Naive thymus-derived CD8-positive, alpha-beta T cell (primary cell): ENCODE data around the gene ASPSCR1. TPM values are rescaled to one million over a fixed set of nuclear protein-coding genes. Genes with fewer than 3 reads are reported as not detected.

ENCODE experiments used
- ATAC-seq, 2 donors: fragments of 150-1000 bp; cut with Tn5 transposase in 1 of 2; sonication (Bioruptor Pico), chemical (Tn5 transposase) in 1 of 2; 1 replicate in 1 of 2; 2 replicates in 1 of 2; pipeline ENCODE4 v1.10.0; 2021; ENCODE audit warnings: mild to moderate bottlenecking in 2 of 2, moderate library complexity in 2 of 2
- POLR2A ChIA-PET: fragments of 350-600 bp; sonication (Branson Sonifier 250); formaldehyde crosslinking; loops from one replicate; lab custom pipeline; 2021; ENCODE audit warnings: antibody characterized with exemption; lab: Charles Lee
- DNase-seq, 10 donors: peaks; one replicate each; pipeline versions ENCODE4 v3.0.0 to v3.0.0-alpha.2; 2020 to 2022
- H3K27ac Mint-ChIP-seq, 10 donors: one replicate each; pipeline ENCODE4 v1.8.0; 2020 to 2022; ENCODE audit warnings: mild to moderate bottlenecking in 10 of 10, mixed read lengths in 10 of 10, moderate library complexity in 4 of 10, inconsistent platforms in 1 of 10
- H3K27me3 Mint-ChIP-seq, 5 donors: one replicate each; pipeline ENCODE4 v1.8.0; 2021 to 2022; ENCODE audit warnings: mixed read lengths in 5 of 5
- H3K36me3 Mint-ChIP-seq, 3 donors: one replicate each; pipeline ENCODE4 v1.8.0; 2020 to 2022; ENCODE audit warnings: mixed read lengths in 3 of 3, mild to moderate bottlenecking in 2 of 3, inconsistent platforms in 1 of 3
- H3K4me1 Mint-ChIP-seq, 4 donors: one replicate each; pipeline ENCODE4 v1.8.0; 2021 to 2022; ENCODE audit warnings: mixed read lengths in 4 of 4
- H3K4me3 Mint-ChIP-seq, 10 donors: one replicate each; pipeline ENCODE4 v1.8.0; 2020 to 2022; ENCODE audit warnings: mild to moderate bottlenecking in 10 of 10, mixed read lengths in 10 of 10, moderate library complexity in 6 of 10, inconsistent platforms in 1 of 10
- H3K9me3 Mint-ChIP-seq, 9 donors: one replicate each; pipeline ENCODE4 v1.8.0; 2020 to 2022; ENCODE audit warnings: mixed read lengths in 9 of 9, mild to moderate bottlenecking in 3 of 9, inconsistent platforms in 1 of 9, moderate library complexity in 1 of 9
- polyA plus RNA-seq, 3 donors: library from polyadenylated mRNA; unstranded; fragments of 300-500 nt; fragmentation: Illumina TruSeq; gene quantifications; one replicate each; pipeline ENCODE4 v1.2.3, GENCODE V29; 2021
- total RNA-seq, 8 experiments: library from RNA in 2 of 8; stranded (reverse) in 2 of 8; gene quantifications; one replicate each; pipeline ENCODE4 v1.2.3 and lab custom pipeline; 2021 to 2026

Gene ASPSCR1
- total and polyA plus RNA-seq, 5 experiments from 2014 or later: 28.1 to 47.7 (median 33.4) TPM

DNA sequence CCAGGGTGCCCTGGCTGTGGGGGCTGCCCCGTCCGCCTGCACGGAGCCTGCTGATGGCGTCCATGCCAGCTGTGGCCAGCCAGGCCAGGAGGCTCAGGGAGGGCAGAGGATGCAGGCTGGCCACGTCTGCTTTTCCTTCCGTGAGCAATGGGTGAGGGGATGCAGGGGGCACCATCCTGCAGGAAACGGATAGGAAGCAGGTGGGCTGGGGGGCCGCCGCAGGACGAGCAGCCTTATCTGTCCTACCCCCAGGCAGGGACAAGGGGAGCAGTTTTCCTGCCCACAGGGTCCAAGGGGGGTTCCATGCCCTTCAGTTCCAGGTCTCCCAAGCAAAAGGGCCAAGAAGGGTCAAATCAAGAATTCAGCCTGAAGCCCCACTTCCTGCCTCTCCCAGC, 81.4 kb downstream of the ASPSCR1 start:
- H3K27me3 Mint-ChIP-seq: no peaks in the 10 kb centered on the region

DNA sequence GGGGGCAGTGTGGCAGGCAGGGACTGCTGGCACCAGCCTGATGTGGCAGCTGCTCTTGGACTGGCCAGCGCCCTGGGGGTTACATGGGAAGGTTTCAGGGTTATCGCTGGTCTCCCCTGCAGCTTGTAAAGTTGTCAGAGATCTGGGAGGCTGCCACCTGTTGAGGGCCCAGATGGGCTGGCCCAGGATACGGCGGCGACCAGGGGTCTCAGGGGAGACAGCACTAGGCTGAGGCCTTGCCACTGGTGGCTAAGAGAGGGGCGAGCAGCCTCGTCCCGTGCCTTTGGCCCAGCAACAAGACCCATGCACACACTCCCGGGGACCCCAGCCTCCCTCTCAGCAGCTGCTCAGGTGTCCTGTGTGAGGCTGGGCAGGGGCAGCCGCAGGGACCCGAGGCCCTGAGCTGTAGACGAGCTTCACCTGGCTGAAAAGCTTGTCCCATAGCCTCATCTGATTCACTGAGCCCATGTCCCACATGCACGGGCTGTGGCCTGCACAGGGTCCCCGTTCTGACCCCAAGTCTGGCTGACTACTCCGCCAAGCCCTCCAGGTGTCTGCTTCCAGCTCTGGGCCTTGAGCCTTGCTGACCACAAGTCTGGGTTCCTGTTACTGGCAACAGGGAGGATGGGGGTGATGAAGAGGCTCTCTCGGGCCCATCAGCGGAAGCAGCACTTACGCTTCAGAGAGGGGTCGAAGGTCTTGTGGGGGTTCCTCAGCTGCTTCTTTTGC, 82.0 kb downstream of the ASPSCR1 start:
- POLR2A ChIA-PET: no interaction called here
- DNase-seq (peak in 1 of 10 donors; percentile 46), ATAC-seq (no peak)
- Mint-ChIP-seq H3K4me3 (no peak overlapping the region), H3K27me3 (no peaks in the 10 kb centered on the region), H3K36me3 (peaks cover 0 to 25% (median 1%) of the 10 kb centered on the region in 3 donors), H3K27ac (peak overlapping the region in 1 of 10 donors; percentile 86), H3K9me3 (no peaks in the 10 kb centered on the region), H3K4me1 (peaks cover 0 to 18% (median 6%) of the 10 kb centered on the region in 4 donors)

More for the DNA sequence above, 81.4 kb downstream of the ASPSCR1 start:
- no peak overlapping the region for H3K4me3 Mint-ChIP-seq
- H3K9me3 Mint-ChIP-seq: no peaks in the 10 kb centered on the region
- peaks cover 0 to 14% (median 4%) of the 10 kb centered on the region in 4 donors for H3K4me1 Mint-ChIP-seq
- DNase-seq: no peak
- peaks cover 0 to 25% (median 1%) of the 10 kb centered on the region in 3 donors for H3K36me3 Mint-ChIP-seq
- POLR2A ChIA-PET: no interaction called here
- H3K27ac Mint-ChIP-seq: peak overlapping the region in 2 of 10 donors; percentile 46 to 57
- ATAC-seq: no peak

DNA sequence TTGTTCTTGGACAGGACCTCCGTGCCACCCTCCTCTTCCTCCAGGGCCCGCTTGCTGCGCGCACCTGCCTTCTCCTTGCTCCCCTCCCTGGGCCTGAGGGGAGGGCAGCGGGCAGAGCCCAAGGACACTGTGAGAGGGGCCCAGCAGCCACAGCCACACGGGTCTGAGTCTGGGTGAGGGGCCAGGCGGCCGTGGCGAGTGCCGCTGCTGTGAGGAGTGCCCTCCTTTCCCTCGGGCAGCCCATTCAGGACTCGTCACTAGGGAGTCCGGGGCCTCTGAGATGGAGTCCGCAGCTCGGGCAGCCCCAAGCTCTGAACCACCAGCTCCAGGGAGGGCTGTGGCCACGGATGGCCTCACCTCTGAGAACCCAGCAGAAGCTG, 82.6 kb downstream of the ASPSCR1 start:
- DNase-seq (no peak), ATAC-seq (no peak)
- Mint-ChIP-seq H3K27me3 (no peaks in the 10 kb centered on the region), H3K27ac (peak overlapping the region in 3 of 10 donors; percentile 34 to 86 (median 70)), H3K4me3 (no peak overlapping the region), H3K4me1 (peaks cover 0 to 19% (median 6%) of the 10 kb centered on the region in 4 donors), H3K9me3 (no peaks in the 10 kb centered on the region), H3K36me3 (peaks cover 0 to 25% (median 1%) of the 10 kb centered on the region in 3 donors)
- POLR2A ChIA-PET: no interaction called here

DNA sequence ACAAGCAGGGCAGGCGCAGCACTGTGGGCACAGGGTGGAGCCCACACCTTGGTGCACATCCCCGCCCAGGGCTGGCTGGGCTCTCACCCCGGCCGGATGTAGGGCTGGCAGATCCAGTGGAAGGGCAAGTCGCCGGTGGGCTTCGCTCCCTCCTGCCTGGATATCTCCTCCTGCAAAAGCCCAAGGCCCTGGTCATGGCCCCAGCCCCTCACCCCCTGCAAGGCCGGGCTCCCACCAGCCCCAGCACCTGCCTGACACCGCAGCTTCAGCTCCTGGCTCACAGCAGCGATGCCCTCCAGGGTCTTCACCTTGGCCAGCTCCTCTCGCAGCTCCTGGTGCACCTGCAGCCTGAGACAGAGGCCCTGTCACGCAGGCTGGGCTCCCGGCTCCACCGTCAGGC, 83.2 kb downstream of the ASPSCR1 start:
- peaks cover 0 to 15% (median 6%) of the 10 kb centered on the region in 4 donors for H3K4me1 Mint-ChIP-seq
- H3K27me3 Mint-ChIP-seq: no peaks in the 10 kb centered on the region
- no peak overlapping the region for H3K27ac Mint-ChIP-seq
- H3K36me3 Mint-ChIP-seq: peaks cover 0 to 25% (median 1%) of the 10 kb centered on the region in 3 donors
- no peaks in the 10 kb centered on the region for H3K9me3 Mint-ChIP-seq
- H3K4me3 Mint-ChIP-seq: no peak overlapping the region
- DNase-seq: no peak
- no peak for ATAC-seq
- POLR2A ChIA-PET: no interaction called here

DNA sequence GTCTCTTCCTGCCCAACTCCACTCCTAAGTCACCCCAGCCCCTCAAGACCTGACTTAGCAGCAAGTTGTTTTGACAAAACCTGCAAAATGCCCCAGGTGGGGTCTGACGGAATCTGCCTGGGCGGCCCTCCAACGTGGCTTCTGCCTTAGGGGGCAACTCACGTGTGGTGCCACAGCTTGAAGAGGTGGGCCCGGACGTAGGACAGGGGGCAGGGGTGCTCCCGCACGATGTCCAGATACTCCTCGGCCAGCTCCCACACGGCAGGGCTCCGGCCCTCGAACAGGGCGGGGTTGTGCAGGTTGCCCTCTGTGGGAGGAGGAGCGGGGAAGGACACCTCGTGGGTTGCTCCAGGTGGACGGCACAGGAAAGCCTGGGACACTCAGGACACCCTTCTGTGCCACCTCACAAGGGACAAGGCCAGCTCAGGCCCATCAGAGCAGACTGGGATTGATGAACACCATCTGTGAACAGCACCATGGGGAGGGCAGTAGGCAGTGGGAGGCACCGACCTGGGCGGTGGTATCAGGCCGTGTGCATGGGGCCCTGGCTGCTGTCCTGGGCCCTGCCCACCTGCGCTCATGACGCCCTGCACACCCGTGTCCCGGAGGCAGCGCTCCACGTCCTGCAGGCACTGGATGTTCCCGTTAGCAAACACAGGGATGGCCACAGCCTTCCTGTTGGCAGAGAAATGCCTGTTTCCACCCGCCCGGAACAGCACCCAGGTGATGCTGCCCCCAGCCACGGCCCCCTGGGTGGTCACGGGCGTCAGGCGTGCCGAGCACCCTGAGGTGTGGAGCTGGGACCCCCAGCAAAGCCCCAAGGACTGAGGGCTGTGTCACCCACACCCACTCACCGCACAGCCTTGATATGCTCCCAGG, 83.9 kb downstream of the ASPSCR1 start:
- peaks cover 0 to 21% (median 1%) of the 10 kb centered on the region in 3 donors for H3K36me3 Mint-ChIP-seq
- H3K4me1 Mint-ChIP-seq: peaks cover 4 to 18% (median 7%) of the 10 kb centered on the region in 4 donors
- DNase-seq (peak in 1 of 10 donors; percentile 58), ATAC-seq (no peak)
- no peak overlapping the region for H3K4me3 Mint-ChIP-seq
- POLR2A ChIA-PET: interaction anchor here (0.9 to 1.6 kb wide), 2 partner anchors 10 to 24 kb away, joined by 3 to 8 read pairs; partner anchors contain the start of genes DCXR, GPS1 and RFNG
- H3K27ac Mint-ChIP-seq: no peak overlapping the region
- no peaks in the 10 kb centered on the region for H3K9me3 Mint-ChIP-seq
- no peaks in the 10 kb centered on the region for H3K27me3 Mint-ChIP-seq

DNA sequence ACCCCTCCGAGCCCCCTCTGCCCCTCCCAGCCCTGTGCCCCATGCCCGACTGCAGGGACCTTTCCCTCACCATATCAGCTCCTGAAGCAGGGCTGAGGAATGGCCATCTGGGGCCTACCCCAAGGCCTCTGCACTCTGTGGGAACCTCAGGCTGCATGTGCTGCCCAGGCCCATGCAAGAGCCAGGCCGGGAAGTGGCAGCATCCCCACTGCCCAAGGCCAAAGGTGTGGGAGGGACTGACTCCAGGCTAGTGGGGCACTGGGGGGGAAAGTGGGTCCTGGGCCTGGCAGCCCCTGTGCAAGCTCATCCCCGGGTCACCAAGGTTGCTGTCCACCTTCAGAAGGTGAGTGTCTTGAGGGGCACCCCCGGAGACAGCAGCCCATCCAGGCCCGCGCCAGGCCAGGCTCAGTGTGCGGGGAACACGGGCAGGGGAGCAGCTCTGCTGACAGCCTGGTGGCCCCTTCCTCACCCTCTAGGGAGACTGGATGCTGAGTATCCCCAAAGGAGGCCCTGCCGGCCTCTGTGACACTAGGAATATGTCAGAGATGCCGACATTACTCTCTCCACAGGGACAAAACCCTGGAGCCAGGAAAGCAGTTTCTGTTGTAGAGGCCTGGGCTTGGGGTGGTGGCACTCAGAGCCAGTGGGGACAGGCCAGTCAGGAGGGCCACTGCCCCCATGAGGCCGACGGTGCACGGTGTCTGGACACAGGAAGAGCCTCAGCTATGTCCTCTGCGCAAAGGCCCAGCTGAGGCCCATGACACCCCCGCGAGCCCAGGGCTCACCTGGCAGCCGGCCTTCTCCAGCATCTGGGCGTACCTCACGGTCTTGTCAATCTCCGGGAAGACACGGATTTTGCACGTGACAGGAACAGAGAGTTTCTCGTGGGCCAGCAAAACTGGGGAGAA, 84.9 kb downstream of the ASPSCR1 start:
- H3K4me3 Mint-ChIP-seq: peak overlapping the region in 3 of 10 donors; percentile 19 to 45 (median 37)
- POLR2A ChIA-PET: interaction anchor here (0.9 to 1.6 kb wide), 2 partner anchors 11 to 25 kb away, joined by 3 to 8 read pairs; partner anchors contain the start of genes DCXR, GPS1 and RFNG

DNA sequence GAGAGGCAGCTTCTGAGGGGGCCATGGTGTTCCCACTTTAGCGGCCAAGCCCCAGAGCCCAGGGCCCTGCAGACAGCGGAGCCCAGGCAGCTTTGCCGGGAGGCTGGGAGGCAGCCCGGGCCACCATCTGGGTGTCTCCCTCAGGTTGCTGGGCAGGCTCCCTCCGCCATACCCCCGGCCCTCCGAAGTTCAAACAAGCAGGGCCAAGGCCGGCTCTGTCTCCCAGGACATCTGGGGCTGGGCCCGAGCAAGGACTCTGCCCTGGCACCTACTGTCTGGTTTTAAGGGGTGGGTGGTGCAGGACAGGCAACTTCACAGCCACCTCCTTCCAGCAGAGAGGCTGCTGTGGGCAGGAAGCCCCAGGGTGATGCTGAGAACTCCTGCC, 85.5 kb downstream of the ASPSCR1 start:
- POLR2A ChIA-PET: interaction anchor here (1.6 kb wide), 1 partner anchor 12 kb away, joined by 8 read pairs; the partner anchor contains the start of genes GPS1 and RFNG
- peak overlapping the region in 1 of 10 donors; percentile 66 for H3K4me3 Mint-ChIP-seq

More for the DNA sequence above, 84.9 kb downstream of the ASPSCR1 start:
- peak in 1 of 10 donors; percentile 56 for DNase-seq
- Mint-ChIP-seq H3K27me3 (no peaks in the 10 kb centered on the region), H3K4me1 (peaks cover 4 to 27% (median 12%) of the 10 kb centered on the region in 4 donors), H3K27ac (peak overlapping the region in 3 of 10 donors; percentile 2 to 60 (median 49)), H3K36me3 (peaks cover 0 to 18% (median 1%) of the 10 kb centered on the region in 3 donors), H3K9me3 (no peaks in the 10 kb centered on the region)
- ATAC-seq: no peak

DNA sequence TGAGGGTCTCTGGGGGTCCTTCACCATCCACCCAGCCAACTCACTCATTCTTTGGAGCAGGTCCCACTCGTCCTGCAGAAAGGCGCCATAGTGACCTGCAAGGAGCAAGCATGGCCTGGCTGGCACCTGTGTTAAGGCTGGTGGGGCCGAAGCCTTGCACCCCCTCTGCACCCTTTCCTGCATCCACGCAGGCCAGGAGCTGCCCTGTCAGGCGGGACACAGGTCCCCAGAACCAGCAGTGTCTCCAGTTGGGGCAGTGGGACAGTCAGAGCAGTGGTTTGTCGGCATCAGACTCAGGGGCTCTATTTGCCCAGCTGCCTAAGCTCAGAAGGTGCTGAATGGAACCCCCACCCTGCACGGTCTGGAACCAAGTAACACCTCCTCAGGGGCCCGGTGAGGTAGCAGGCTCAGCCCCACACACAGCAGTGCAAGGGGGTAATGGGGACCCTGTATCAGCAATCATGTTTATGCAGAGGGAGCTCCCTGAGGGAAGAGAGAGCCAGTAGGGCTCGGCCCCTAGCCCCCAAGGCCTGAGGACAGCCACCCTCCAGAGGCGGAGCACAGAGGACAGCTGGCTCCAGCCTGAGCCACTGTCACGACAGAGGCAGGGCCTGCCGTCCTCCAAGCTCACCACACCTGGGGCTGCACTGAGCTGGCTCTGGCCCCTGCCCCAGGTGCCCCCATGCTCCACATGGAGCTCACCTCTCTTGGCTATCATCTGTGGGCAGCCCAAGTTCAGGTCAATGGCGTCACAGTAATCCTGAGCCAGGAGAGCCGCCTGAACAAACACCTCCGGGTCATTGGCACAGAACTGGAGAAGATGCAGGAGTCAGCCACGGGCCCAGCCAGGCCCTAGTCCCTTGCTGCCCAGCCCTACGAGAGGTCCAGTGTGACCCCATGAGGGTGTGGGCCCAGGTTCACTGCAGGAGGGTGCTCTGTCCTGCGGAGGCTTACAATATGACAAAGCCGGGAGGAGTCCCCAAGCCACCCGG, 86.3 kb downstream of the ASPSCR1 start:
- Mint-ChIP-seq H3K4me1 (peaks cover 0 to 29% (median 12%) of the 10 kb centered on the region in 4 donors), H3K9me3 (no peaks in the 10 kb centered on the region), H3K27me3 (no peaks in the 10 kb centered on the region), H3K4me3 (peak overlapping the region; percentile 41 to 83 (median 66)), H3K36me3 (peaks cover 0 to 9% (median 1%) of the 10 kb centered on the region in 3 donors), H3K27ac (peak overlapping the region in 9 of 10 donors; percentile 32 to 87 (median 58))
- POLR2A ChIA-PET: interaction anchor here (2.7 to 4.5 kb wide), 2 partner anchors 8 to 12 kb away, joined by 15 to 38 read pairs; partner anchors contain the start of genes GPS1 and RFNG
- ATAC-seq (no peak), DNase-seq (peak in 1 of 10 donors; percentile 50)

More for the DNA sequence above, 85.5 kb downstream of the ASPSCR1 start:
- no peaks in the 10 kb centered on the region for H3K27me3 Mint-ChIP-seq
- H3K9me3 Mint-ChIP-seq: no peaks in the 10 kb centered on the region
- ATAC-seq (no peak), DNase-seq (peak in 1 of 10 donors; percentile 60)
- H3K27ac Mint-ChIP-seq: no peak overlapping the region
- H3K4me1 Mint-ChIP-seq: peaks cover under 1 to 29% (median 12%) of the 10 kb centered on the region in 4 donors
- peaks cover 0 to 14% (median 1%) of the 10 kb centered on the region in 3 donors for H3K36me3 Mint-ChIP-seq

DNA sequence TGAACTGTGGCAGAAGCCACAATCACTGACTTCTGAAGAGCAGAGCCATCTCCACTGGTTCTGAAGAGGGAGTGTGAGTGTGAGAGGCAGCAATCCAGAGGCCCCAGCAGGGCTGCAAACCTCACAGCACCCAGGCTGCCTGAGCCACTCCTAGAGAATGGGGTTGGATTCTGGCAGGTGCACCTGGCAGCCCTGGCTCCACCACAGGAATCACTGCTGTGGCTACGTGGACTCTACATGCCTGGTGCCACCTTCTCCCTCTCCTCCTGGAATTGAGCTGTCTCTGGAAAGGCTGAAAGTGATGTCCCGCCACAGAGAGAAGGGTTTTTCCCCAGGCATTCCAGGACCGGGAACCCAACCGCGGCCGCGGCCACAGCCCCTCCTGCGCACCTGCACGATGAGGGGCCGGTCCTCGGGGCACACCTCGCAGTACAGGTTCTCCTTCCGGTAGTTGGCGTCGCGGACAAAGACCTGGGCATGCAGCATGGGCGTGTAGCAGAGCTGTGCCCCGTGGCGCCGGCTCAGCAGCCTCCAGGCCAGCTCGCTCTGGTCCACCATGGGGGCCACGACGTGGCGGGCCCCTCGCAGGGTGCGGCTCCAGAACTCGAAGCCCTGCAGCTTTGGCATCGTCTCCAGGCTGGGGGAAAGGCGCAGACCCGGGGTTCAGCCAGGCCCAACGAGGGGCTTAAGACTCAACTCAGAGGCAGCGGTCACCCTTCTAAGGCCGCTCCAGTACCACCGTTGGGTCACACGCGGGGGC, 87.2 kb downstream of the ASPSCR1 start:
- Mint-ChIP-seq H3K27me3 (no peaks in the 10 kb centered on the region), H3K4me3 (peak overlapping the region; percentile 41 to 83 (median 66)), H3K4me1 (peaks cover 0 to 29% (median 12%) of the 10 kb centered on the region in 4 donors), H3K9me3 (no peaks in the 10 kb centered on the region), H3K36me3 (peaks cover 0 to 8% (median 1%) of the 10 kb centered on the region in 3 donors), H3K27ac (peak overlapping the region in 9 of 10 donors; percentile 37 to 87 (median 63))
- ATAC-seq (no peak), DNase-seq (no peak)
- POLR2A ChIA-PET: interaction anchor here (1.1 to 4.5 kb wide), 10 partner anchors 8 to 231 kb away, joined by 3 to 38 read pairs (median 6); partner anchors contain the start of genes CENPX, DCXR, FASN and GPS1

DNA sequence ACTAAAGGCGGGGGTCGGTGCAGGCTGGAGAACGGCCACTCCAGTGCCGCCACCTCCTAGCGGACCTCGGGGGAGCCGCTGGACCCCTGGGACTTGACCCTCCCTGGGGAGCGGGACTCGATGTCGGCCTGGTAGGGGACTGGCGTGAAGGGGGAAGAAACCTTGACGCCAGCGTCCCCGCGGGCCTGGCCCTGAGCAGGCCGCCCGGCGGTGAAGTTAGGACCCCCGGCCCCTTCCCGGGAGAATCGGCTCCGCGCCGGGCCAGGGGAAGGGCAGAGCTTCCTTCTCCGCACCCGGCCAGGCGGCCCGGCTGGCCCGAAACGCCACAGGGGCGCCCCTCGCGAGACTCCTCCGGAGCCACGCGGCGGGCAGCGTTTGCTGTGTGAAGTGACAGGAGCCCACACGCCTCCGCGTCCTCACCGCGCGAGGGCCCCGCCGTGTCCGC, 87.8 kb downstream of the ASPSCR1 start:
- DNase-seq: peak in 3 of 10 donors; percentile 25 to 63 (median 38)
- H3K4me1 Mint-ChIP-seq: peaks cover 0 to 29% (median 12%) of the 10 kb centered on the region in 4 donors
- H3K4me3 Mint-ChIP-seq: peak overlapping the region; percentile 41 to 83 (median 66)
- H3K27me3 Mint-ChIP-seq: no peaks in the 10 kb centered on the region
- peak overlapping the region in 6 of 10 donors; percentile 41 to 83 (median 62) for H3K27ac Mint-ChIP-seq
- POLR2A ChIA-PET: interaction anchor here (0.6 to 4.5 kb wide), 13 partner anchors 9 to 231 kb away, joined by 3 to 38 read pairs (median 4); partner anchors contain the start of genes CENPX, DCXR, FASN and GPS1
- no peaks in the 10 kb centered on the region for H3K9me3 Mint-ChIP-seq
- peak; percentile 76 to 78 for ATAC-seq
- H3K36me3 Mint-ChIP-seq: peaks cover 0 to 4% (median under 1%) of the 10 kb centered on the region in 3 donors
